Heart left ventricle (tissue), 16 donors: Measurements from ENCODE around the gene IMPG2. TPM values are rescaled to one million over a fixed set of nuclear protein-coding genes. Genes with fewer than 3 reads are reported as not detected.

Source experiments
- ATAC-seq, 4 donors: fragments of 200-7000 bp; cut with Tn5 transposase; one replicate each; pipeline ENCODE4 v1.9.1; 2020 to 2022; ENCODE audit warnings: moderate library complexity in 4 of 4, mild to moderate bottlenecking in 3 of 4, moderate number of reproducible peaks in 1 of 4
- DNase-seq, 5 donors: peaks; one replicate each; pipeline ENCODE4 v3.0.0-alpha.2; 2020
- H3K27ac ChIP-seq, 12 donors: fragments of 200-600 bp; sonication (generic) in 4 of 12; one replicate each; pipeline versions ENCODE4 v1.5.0 to v1.8.0; 2016 to 2022; ENCODE audit warnings: mild to moderate bottlenecking in 2 of 12
- H3K27me3 ChIP-seq, 9 donors: fragments of 200-600 bp; sonication (generic) in 2 of 9; one replicate each; pipeline versions ENCODE4 v1.5.1 to v1.8.0; 2016 to 2022; ENCODE audit warnings: mild to moderate bottlenecking in 3 of 9
- H3K36me3 ChIP-seq, 9 donors: fragments of 200-600 bp; sonication (generic) in 2 of 9; one replicate each; pipeline versions ENCODE4 v1.5.0 to v1.8.0; 2018 to 2022; ENCODE audit warnings: mild to moderate bottlenecking in 2 of 9
- H3K4me1 ChIP-seq, 12 donors: fragments of 200-600 bp; sonication (generic) in 4 of 12; one replicate each; pipeline versions ENCODE4 v1.5.0 to v1.8.0; 2016 to 2022; ENCODE audit warnings: mild to moderate bottlenecking in 3 of 12
- H3K4me3 ChIP-seq, 12 donors: fragments of 200-600 bp; sonication (generic) in 4 of 12; one replicate each; pipeline versions ENCODE4 v1.5.0 to v1.8.0; 2017 to 2022; ENCODE audit warnings: mild to moderate bottlenecking in 9 of 12, moderate library complexity in 4 of 12
- H3K9me3 ChIP-seq, 12 donors: fragments of 200-600 bp; sonication (generic) in 4 of 12; one replicate each; pipeline versions ENCODE4 v1.5.0 to v1.8.0; 2016 to 2022; ENCODE audit warnings: mild to moderate bottlenecking in 1 of 12
- CTCF ChIP-seq, 12 donors: fragments of 200-600 bp; sonication (generic) in 4 of 12; IDR thresholded peaks; one replicate each; pipeline versions ENCODE4 v1.5.0 to v1.8.0; 2018 to 2022; ENCODE audit warnings: antibody characterized with exemption in 12 of 12, mild to moderate bottlenecking in 5 of 12
- POLR2A ChIP-seq, 2 donors: fragments of 450-650 bp; IDR thresholded peaks; one replicate each; pipeline ENCODE4 v1.6.1; 2017; ENCODE audit warnings: antibody characterized with exemption in 2 of 2, mild to moderate bottlenecking in 2 of 2, moderate library complexity in 2 of 2
- WGBS, 4 donors: extraction: QIAGEN DNeasy Blood & Tissue Kit in 2 of 4; methylation state at CpG; one replicate each; pipeline versions ENCODE4 v1.1.5 to v1.1.7; 2013 to 2018; 5-methylcytosine and 5-hydroxymethylcytosine counted together
- intact Hi-C, 10 donors: fragments of 100-400 bp; cut with DNase I; formaldehyde crosslinking; loops; one replicate each; pipeline versions ENCODE4 v1.11.1 to v1.14.2; 2022
- polyA plus RNA-seq, 2 donors: library from polyadenylated mRNA; stranded (reverse); fragments of 200-250 nt; gene quantifications; one replicate each; pipeline ENCODE4 v1.2.3, GENCODE V29; 2013
- total RNA-seq, 9 donors: library from RNA; depleted of rRNA in 2 of 9; stranded (reverse); fragments of >200 nt in 2 of 9; fragmentation: NEBNext Ultra II Directional in 3 of 9; extraction: Animal tissue kit (Norgen Biotek cat#: 25700) in 3 of 9; gene quantifications; one replicate each; pipeline versions ENCODE4 v1.1.0 to v1.2.4, GENCODE V29; 2016 to 2023
- donor health status: ischemic (EF 13 %, LVEDD 7.1; RV severe dilation, severe dysfunction).
- donor health status: healthy with polysubstance abuse.
- donor health status: DM: no; HTN: yes; CAD: no.
- donor health status: DM: no; HTN: no; CAD: no.
- donor health status: ischemic (EF 25% LVEDD 6.9; RV normal size, moderate dysfunction).
- donor health status: ischemic (EF 25% LVEDD 5.7; RV mildly dilated, moderate dysfunction).
- donor health status: healthy.
- donor health status: DM: yes; HTN: yes; CAD: no.
- donor health status: ischemic (EF 35%, LVEDD 5.7; RV mildly dilated, moderate dysfunction).
- donor health status: nonischemic (EF 11% LVEDD 7.7; RV severe dilation, severe dysfunction).
- donor health status: DM: yes; HTN: yes; CAD: no.
- donor health status: PGD.
- donor health status: ischemic (EF 29% LVEDD 5.4; RV normal size, mild dysfunction).
- donor health status: nonischemic (EF 23%, LVEDD 6.1; RV moderate dilation, normal function).

Gene IMPG2
- total and polyA plus RNA-seq, 11 donors, result 0.06 to 0.41 (median 0.19) TPM; not detected in 1

DNA sequence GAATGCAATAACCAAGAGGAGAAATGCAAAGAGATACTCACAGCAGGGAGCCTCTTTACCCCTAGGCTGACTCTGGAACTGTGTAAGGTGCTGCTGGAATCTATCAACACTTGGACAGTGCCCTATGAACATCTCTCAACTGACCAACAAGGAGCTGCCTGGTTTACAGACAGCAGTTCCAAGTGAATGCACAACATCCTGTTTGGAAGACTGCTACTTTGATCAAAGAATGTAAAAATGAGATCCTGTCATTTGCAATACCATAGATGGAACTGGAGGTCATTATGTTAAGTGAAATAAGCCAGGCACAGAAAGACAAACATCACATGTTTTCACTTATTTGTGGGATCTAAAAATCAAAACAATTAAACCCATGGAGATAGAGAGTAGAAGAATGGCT lies 136.3 kb downstream of the IMPG2 start:
- ATAC-seq, result no peak
- intact Hi-C loops, result loop anchor here in 1 of 10 donors (10.0 kb wide), 1 partner anchor 109 kb away; no protein-coding TSS in a partner anchor
- peaks cover 0 to 8% (median 0%) of the 10 kb centered on the region in 12 donors for H3K9me3 ChIP-seq

DNA sequence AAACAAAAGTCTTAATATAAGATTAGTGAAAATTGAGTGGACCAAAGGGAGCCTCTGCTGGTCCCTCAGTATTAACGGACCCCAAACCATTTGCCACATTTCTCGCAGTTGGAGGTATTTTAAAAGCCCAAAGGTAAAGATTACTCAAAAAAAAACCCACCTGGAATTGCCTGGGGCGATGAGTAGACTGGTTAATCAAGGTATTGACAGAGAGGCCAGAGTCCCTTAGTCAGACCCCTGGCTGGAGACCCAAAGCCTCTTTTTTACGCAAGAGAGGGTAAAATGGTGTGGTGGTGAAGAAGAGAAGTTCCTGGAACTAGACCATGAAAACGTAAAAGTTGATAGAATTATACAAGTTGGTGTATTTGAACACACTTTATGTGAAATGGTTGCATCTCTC lies 137.2 kb downstream of the IMPG2 start:
- no peaks in the 10 kb centered on the region for H3K27me3 ChIP-seq
- H3K36me3 ChIP-seq, result no peaks in the 10 kb centered on the region
- 83 to 87% (median 84%) methylated on average over 5 of the region's 5 CpGs for WGBS, 4 donors
- DNase-seq (no peak), ATAC-seq (no peak)
- no peak overlapping the region for H3K27ac ChIP-seq
- H3K4me1 ChIP-seq, result peaks cover 0 to 7% (median 0%) of the 10 kb centered on the region in 12 donors
- intact Hi-C loops, result loop anchor here in 1 of 10 donors (10.0 kb wide), 1 partner anchor 108 kb away; no protein-coding TSS in a partner anchor
- no peaks in the 10 kb centered on the region for H3K9me3 ChIP-seq
- TF ChIP-seq CTCF (IDR thresholded peaks at IDR 0.05) (no peak), POLR2A (IDR thresholded peaks at IDR 0.05) (no peak)
- no peak overlapping the region for H3K4me3 ChIP-seq

More for the DNA sequence above, 136.3 kb downstream of the IMPG2 start:
- Histone ChIP-seq H3K4me1 (peaks cover 0 to 7% (median 0%) of the 10 kb centered on the region in 12 donors), H3K36me3 (no peaks in the 10 kb centered on the region), H3K4me3 (no peak overlapping the region), H3K27ac (no peak overlapping the region), H3K27me3 (no peaks in the 10 kb centered on the region)
- TF ChIP-seq CTCF (IDR thresholded peaks at IDR 0.05), result no peak
- TF ChIP-seq POLR2A (IDR thresholded peaks at IDR 0.05), result no peak
- DNase-seq, result no peak

DNA sequence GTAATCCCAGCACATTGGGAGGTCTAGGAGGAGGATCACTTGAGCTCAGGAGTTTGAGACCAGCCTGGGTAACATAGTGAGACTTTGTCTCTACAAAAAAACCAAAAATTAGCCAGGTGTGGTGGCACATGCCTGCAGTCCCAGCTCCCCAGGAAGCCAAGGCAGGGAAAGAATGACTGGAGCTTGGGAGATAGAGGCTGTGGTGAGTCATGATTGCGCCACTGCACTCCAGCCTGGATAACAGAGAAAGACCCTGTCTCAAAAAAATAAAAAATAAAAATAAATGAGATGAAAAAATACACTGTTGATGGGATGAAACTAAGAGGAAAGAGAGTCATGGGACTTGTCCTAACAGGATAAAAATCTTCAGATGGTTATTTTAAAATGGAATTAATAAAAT lies 137.6 kb downstream of the IMPG2 start:
- Histone ChIP-seq H3K4me1 (peaks cover 0 to 7% (median 0%) of the 10 kb centered on the region in 12 donors), H3K36me3 (no peaks in the 10 kb centered on the region), H3K9me3 (no peaks in the 10 kb centered on the region), H3K4me3 (no peak overlapping the region), H3K27me3 (no peaks in the 10 kb centered on the region), H3K27ac (no peak overlapping the region)
- intact Hi-C loops, result loop anchor here in 1 of 10 donors (10.0 kb wide), 1 partner anchor 108 kb away; no protein-coding TSS in a partner anchor
- ATAC-seq, result no peak
- WGBS, 4 donors, result 77 to 91% (median 87%) methylated on average over 1 of the region's 1 CpG
- DNase-seq, result no peak
- TF ChIP-seq CTCF (IDR thresholded peaks at IDR 0.05) (no peak), POLR2A (IDR thresholded peaks at IDR 0.05) (no peak)

- H3K9me3 ChIP-seq, result no peaks in the 10 kb centered on the region
- TF ChIP-seq CTCF (IDR thresholded peaks at IDR 0.05) (no peak), POLR2A (IDR thresholded peaks at IDR 0.05) (no peak)
- intact Hi-C loops, result loop anchor here in 1 of 10 donors (10.0 kb wide), 1 partner anchor 107 kb away; no protein-coding TSS in a partner anchor
- peaks cover 0 to 7% (median 0%) of the 10 kb centered on the region in 12 donors for H3K4me1 ChIP-seq
- no peak overlapping the region for H3K27ac ChIP-seq
- DNase-seq (no peak), ATAC-seq (no peak)
- H3K4me3 ChIP-seq, result no peak overlapping the region
- H3K27me3 ChIP-seq, result no peaks in the 10 kb centered on the region
- no peaks in the 10 kb centered on the region for H3K36me3 ChIP-seq
Measured at GRCh38 chr3:101181801-101182200, 138.6 kb downstream of the IMPG2 start.
